GM13977 (cell line): ENCODE measurements around the gene BNIPL.

Experiments used
- DNase-seq: peaks from one replicate; pipeline ENCODE4 v3.0.0; 2012; ENCODE audit warnings: low spot score
- in situ Hi-C: fragments of 300-500 bp; cut with MboI; formaldehyde crosslinking; loops from one replicate; pipeline ENCODE4 v1.12.0; 2022; ENCODE audit warnings: low sequenced_read_pairs, low pct_unique_long_range_greater_than_20kb, mixed read lengths, inconsistent platforms; ENCODE audit not compliant: unreplicated experiment
- TF ChIP-seq, protein P1 (sequence below): IDR thresholded peaks from 2 replicates; pipeline ENCODE4 v1.5.1; 2012; ENCODE audit warnings: mild to moderate bottlenecking, control low read depth; ENCODE audit not compliant: insufficient read depth; ENCODE audit errors: extremely low read depth, missing control alignments

The BNIPL gene

GRCh38 chr1:151024540-151025146, 11.7 kb upstream of the BNIPL start:
- peak; percentile 82 for DNase-seq
- TF ChIP-seq, protein P1, sequence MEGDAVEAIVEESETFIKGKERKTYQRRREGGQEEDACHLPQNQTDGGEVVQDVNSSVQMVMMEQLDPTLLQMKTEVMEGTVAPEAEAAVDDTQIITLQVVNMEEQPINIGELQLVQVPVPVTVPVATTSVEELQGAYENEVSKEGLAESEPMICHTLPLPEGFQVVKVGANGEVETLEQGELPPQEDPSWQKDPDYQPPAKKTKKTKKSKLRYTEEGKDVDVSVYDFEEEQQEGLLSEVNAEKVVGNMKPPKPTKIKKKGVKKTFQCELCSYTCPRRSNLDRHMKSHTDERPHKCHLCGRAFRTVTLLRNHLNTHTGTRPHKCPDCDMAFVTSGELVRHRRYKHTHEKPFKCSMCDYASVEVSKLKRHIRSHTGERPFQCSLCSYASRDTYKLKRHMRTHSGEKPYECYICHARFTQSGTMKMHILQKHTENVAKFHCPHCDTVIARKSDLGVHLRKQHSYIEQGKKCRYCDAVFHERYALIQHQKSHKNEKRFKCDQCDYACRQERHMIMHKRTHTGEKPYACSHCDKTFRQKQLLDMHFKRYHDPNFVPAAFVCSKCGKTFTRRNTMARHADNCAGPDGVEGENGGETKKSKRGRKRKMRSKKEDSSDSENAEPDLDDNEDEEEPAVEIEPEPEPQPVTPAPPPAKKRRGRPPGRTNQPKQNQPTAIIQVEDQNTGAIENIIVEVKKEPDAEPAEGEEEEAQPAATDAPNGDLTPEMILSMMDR, result peak; percentile 84
- in situ Hi-C loops, result no loop called here

GRCh38 chr1:151026460-151026859, 9.9 kb upstream of the BNIPL start:
- in situ Hi-C loops, result no loop called here
- DNase-seq, result no peak
- TF ChIP-seq, protein P1, result no peak

DNA sequence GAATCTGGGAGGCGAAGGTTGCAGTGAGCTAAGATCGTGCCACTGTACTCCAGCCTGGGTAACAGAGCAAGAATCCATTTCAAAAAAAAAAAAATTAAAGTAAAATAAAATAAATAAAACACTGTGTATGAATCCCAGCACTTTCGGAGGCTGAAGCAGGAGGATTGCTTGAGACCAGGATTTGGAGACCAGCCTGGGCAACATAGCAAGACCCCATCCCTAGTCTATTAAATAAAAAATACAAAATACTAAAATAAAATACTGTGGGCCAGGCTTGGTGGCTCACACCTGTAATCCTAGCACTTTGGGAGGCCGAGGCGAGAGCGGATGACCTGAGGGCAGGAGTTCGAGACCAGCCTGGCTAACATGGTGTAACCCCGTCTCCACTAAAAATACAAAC, 4.2 kb upstream of the BNIPL start:
- in situ Hi-C loops, result no loop called here
- TF ChIP-seq, protein P1, result no peak
- no peak for DNase-seq

DNA sequence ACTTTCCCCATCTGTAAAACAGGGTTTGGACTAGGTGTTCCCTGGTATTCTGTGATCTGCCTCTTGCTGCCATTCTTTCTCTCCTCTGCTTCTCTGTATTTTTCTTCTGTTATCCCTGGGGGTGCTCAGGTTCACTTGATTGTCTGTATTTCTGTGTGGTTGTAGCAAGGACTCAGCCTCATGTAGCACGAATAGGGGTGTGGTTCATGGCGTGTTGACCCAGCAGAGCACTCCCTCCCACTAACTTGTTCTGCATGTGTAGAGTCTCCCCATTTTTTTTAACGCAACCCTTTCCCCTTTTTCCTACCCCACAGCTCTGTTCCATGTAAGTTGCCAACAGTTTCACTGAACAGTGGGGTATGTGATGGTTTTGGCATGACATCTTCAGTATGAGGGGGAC, 1.2 kb upstream of the BNIPL start:
- TF ChIP-seq, protein P1, result no peak
- in situ Hi-C loops, result no loop called here
- no peak for DNase-seq

DNA sequence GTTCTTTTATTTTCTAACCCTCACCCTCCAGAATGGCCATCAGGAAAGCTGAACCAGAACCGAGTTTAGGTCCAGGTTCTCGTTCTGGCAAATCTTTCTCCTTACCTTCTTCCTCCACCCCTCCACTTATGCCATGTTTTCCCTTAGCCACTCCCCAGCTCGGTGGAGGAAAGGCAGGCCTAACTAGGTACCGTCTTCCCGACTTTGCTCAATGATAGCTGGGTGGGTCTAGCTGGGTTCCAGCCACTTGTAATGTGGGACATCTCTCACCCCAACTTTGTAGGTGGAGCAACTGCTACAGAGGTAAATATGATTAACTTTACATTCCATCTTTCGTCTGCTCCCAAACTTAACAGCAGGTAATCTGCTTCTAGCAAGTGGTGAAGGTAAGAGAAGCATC, 646 bp downstream of the BNIPL start:
- in situ Hi-C loops, result no loop called here

GRCh38 chr1:151039521-151039920, 3.1 kb downstream of the BNIPL start:
- in situ Hi-C loops, result no loop called here
- TF ChIP-seq, protein P1, result no peak
- no peak for DNase-seq

More for the DNA sequence above, 646 bp downstream of the BNIPL start:
- TF ChIP-seq, protein P1, result no peak
- DNase-seq, result no peak

DNA sequence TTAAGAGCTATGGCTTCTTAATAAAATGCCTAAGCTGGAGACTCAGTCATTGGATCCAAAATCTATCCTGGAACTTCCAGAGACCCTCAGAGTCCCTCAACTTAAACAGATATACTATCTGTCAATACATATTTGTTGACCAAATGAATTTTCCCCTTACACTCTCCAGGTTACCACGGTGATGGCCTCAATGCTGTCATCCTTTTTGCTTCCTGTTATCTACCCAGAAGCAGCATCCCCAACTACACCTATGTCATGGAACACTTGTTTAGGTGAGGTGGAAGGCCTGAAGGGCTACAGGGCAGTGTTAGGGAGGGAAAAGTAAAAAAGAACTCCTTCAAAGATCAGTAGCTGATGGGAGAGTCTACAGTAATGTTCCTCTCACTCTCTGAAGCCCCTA, 6.8 kb downstream of the BNIPL start:
- in situ Hi-C loops, result no loop called here
- DNase-seq, result no peak
- TF ChIP-seq, protein P1, result no peak
